Mesenchymal stem cell (in vitro differentiated cells and primary cell): ENCODE results near the gene NPIPB5. TPM values are rescaled to one million over a fixed set of nuclear protein-coding genes. Genes with fewer than 3 reads are reported as not detected.
"Not testable (repeated sequence)": the region's sequence is repeated elsewhere in the genome, so short reads cannot be mapped to it uniquely, and the experiment has no call there.

Experiments
- DNase-seq: peaks from one replicate; pipeline ENCODE4 v3.0.0-alpha.2; 2013
- H2AFZ ChIP-seq: one replicate; pipeline ENCODE4 v1.6.1; 2013; ENCODE audit warnings: low read depth, mild to moderate bottlenecking, control low read depth, inconsistent platforms, low read length, moderate library complexity
- H2AK5ac ChIP-seq: 2 replicates; pipeline ENCODE4 v1.6.1; 2013; ENCODE audit warnings: low read length, moderate library complexity, mild to moderate bottlenecking, inconsistent platforms; ENCODE audit not compliant: severe bottlenecking
- H2BK120ac ChIP-seq: one replicate; pipeline ENCODE4 v1.6.1; 2013; ENCODE audit warnings: low read depth, mild to moderate bottlenecking, inconsistent platforms, low read length, moderate library complexity
- H2BK12ac ChIP-seq, 2 experiments: one replicate each; pipeline ENCODE4 v1.6.1; 2013; ENCODE audit warnings: inconsistent platforms in 2 of 2, low read length in 2 of 2, mild to moderate bottlenecking in 2 of 2, moderate library complexity in 2 of 2, control low read depth in 1 of 2
- H2BK15ac ChIP-seq: one replicate; pipeline ENCODE4 v1.6.1; 2013; ENCODE audit warnings: mild to moderate bottlenecking, low read depth, inconsistent platforms; ENCODE audit not compliant: poor library complexity, severe bottlenecking
- H2BK5ac ChIP-seq: 2 replicates; pipeline ENCODE4 v1.6.1; 2013; ENCODE audit warnings: low read depth, mild to moderate bottlenecking, low read length, control low read depth, inconsistent platforms; ENCODE audit not compliant: poor library complexity, severe bottlenecking
- H3K14ac ChIP-seq, 2 experiments: one replicate each; pipeline ENCODE4 v1.6.1; 2013; ENCODE audit warnings: inconsistent platforms in 2 of 2, low read length in 2 of 2, control low read depth in 1 of 2, mild to moderate bottlenecking in 1 of 2, moderate library complexity in 1 of 2
- H3K18ac ChIP-seq, 2 experiments: one replicate each; pipeline ENCODE4 v1.6.1; 2013; ENCODE audit warnings: inconsistent platforms in 2 of 2, low read length in 2 of 2, control low read depth in 1 of 2, low read depth in 1 of 2, mild to moderate bottlenecking in 1 of 2
- H3K23ac ChIP-seq, 2 experiments: one replicate each; pipeline ENCODE4 v1.6.1; 2013; ENCODE audit warnings: inconsistent platforms in 2 of 2, low read length in 2 of 2, mild to moderate bottlenecking in 2 of 2, moderate library complexity in 2 of 2, control low read depth in 1 of 2
- H3K27ac ChIP-seq: 2 replicates; pipeline ENCODE4 v1.5.1; 2013; ENCODE audit warnings: mild to moderate bottlenecking, moderate library complexity, low read length, control low read depth, inconsistent platforms; ENCODE audit not compliant: poor library complexity, severe bottlenecking
- H3K27me3 ChIP-seq, 2 experiments: 2 replicates each; pipeline versions ENCODE4 v1.6.1 to v1.7.0; 2013; ENCODE audit warnings: low read length in 2 of 2, mild to moderate bottlenecking in 2 of 2, moderate library complexity in 2 of 2, control low read depth in 1 of 2, inconsistent platforms in 1 of 2; ENCODE audit not compliant: control insufficient read depth in 1 of 2, insufficient read depth in 1 of 2
- H3K36me3 ChIP-seq, 2 experiments: 2 replicates each; pipeline versions ENCODE4 v1.6.1 to v1.7.0; 2013; ENCODE audit warnings: low read length in 2 of 2, control low read depth in 1 of 2, inconsistent platforms in 1 of 2, low read depth in 1 of 2, mild to moderate bottlenecking in 1 of 2; ENCODE audit not compliant: insufficient read depth in 2 of 2, control insufficient read depth in 1 of 2
- H3K4ac ChIP-seq, 2 experiments: one replicate each; pipeline ENCODE4 v1.6.1; 2013; ENCODE audit warnings: inconsistent platforms in 2 of 2, low read length in 2 of 2, mild to moderate bottlenecking in 2 of 2, moderate library complexity in 2 of 2, control low read depth in 1 of 2, low read depth in 1 of 2
- H3K4me1 ChIP-seq: 2 replicates; pipeline ENCODE4 v1.6.1; 2013; ENCODE audit warnings: low read depth, low read length, control low read depth; ENCODE audit not compliant: control insufficient read depth, insufficient read depth
- H3K4me2 ChIP-seq: 2 replicates; pipeline ENCODE4 v1.6.1; 2013; ENCODE audit warnings: low read length, mild to moderate bottlenecking, inconsistent platforms; ENCODE audit not compliant: poor library complexity, severe bottlenecking
- H3K4me3 ChIP-seq, 2 experiments: 2 replicates each; pipeline versions ENCODE4 v1.5.1 to v1.7.0; 2013; ENCODE audit warnings: low read length in 2 of 2, mild to moderate bottlenecking in 2 of 2, control low read depth in 1 of 2, low read depth in 1 of 2; ENCODE audit not compliant: insufficient read depth in 1 of 2
- H3K79me1 ChIP-seq: replicated peaks from 2 replicates; pipeline ENCODE4 v1.6.1; 2013; ENCODE audit warnings: mild to moderate bottlenecking, control low read depth, low read length, inconsistent platforms; ENCODE audit not compliant: poor library complexity, severe bottlenecking
- H3K9ac ChIP-seq: 2 replicates; pipeline ENCODE4 v1.7.0; 2013; ENCODE audit warnings: mild to moderate bottlenecking, low read length, moderate library complexity
- H3K9me3 ChIP-seq: 2 replicates; pipeline ENCODE4 v1.7.0; 2013; ENCODE audit warnings: mild to moderate bottlenecking, low read length; ENCODE audit not compliant: control insufficient read depth
- H4K8ac ChIP-seq: one replicate; pipeline ENCODE4 v1.6.1; 2013; ENCODE audit warnings: inconsistent platforms, mild to moderate bottlenecking, low read length, moderate library complexity
- H4K91ac ChIP-seq: one replicate; pipeline ENCODE4 v1.6.1; 2013; ENCODE audit warnings: mild to moderate bottlenecking, low read length, inconsistent platforms
- WGBS: methylation state at CpG from one replicate; pipeline ENCODE4 v1.1.7; 2013; ENCODE audit warnings: mixed read lengths; 5-methylcytosine and 5-hydroxymethylcytosine counted together
- polyA plus RNA-seq, 2 experiments: library from polyadenylated mRNA; stranded (reverse); fragments of 200-250 nt; gene quantifications; one replicate each; pipeline ENCODE4 v1.2.3, GENCODE V29; 2013

The NPIPB5 gene
- polyA plus RNA-seq (2013, experiment 1 of 2): 21.9 TPM
- 21.9 TPM for polyA plus RNA-seq (2013, experiment 2 of 2)

DNA sequence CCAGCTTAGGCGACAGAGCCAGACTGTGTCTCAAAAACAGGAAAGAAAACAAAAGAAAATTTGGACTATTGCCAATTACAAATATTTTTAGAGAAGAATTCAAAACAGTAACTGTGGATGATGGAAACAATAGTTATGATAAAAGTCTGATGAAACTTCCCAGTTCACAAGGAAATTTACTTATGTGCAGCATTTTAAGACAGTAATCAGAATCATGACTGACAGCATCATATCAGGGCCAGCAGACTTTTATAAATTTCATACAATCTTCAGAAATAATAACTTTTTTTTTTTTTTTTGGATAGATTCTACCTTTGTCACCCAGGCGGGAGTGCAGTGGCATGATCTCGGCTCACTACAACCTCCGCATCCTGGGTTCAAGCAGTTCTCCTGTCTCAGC lies at the start of gene NPIPB5:
TSS of gene NPIPB5 (plus strand) at position 301 of the 400 bp plus-strand sequence. CDS start 2,911 bp downstream, outside the sequence.
- H2BK12ac ChIP-seq, H3K18ac ChIP-seq, H3K4ac ChIP-seq, H3K9me3 ChIP-seq, H3K23ac ChIP-seq, H3K14ac ChIP-seq, H3K79me1 ChIP-seq, H2AK5ac ChIP-seq, H3K4me2 ChIP-seq, H3K27ac ChIP-seq, DNase-seq, H2BK15ac ChIP-seq, H2BK120ac ChIP-seq, H2AFZ ChIP-seq, H3K27me3 ChIP-seq, H3K9ac ChIP-seq, H3K36me3 ChIP-seq, H3K4me1 ChIP-seq, H4K91ac ChIP-seq, H4K8ac ChIP-seq, H2BK5ac ChIP-seq, H3K4me3 ChIP-seq: not testable (repeated sequence)
- no CpG with 5 or more reads among the region's 4 CpGs for WGBS

DNA sequence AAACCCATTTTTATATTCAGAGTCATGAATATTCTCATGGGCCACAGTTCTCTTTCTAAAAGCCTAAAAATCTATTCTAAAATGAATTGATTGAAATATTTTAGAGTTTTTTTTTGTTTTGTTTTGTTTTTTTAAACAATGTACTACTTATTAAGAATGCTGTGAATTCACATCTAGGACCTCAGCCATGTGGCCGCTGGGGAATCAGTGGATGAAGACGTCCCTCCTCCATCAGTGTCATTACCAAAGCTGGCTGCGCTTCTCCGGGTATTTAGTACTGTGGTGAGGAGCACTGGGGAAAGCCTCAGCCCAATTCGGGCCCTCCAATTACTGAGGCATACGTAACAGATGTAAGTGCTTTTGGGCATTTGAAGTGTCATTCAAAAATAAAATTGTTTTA lies 41.8 kb upstream of the NPIPB5 start:
- H3K79me1 ChIP-seq, H3K14ac ChIP-seq, H2AFZ ChIP-seq, H3K18ac ChIP-seq, H2BK15ac ChIP-seq, H2BK12ac ChIP-seq, H2AK5ac ChIP-seq, H3K9me3 ChIP-seq, H3K27ac ChIP-seq, H3K36me3 ChIP-seq, H2BK120ac ChIP-seq, DNase-seq, H3K9ac ChIP-seq, H3K4ac ChIP-seq, H3K4me2 ChIP-seq, H4K8ac ChIP-seq, H3K23ac ChIP-seq, H2BK5ac ChIP-seq, H3K4me1 ChIP-seq, H4K91ac ChIP-seq, H3K27me3 ChIP-seq, H3K4me3 ChIP-seq: not testable (repeated sequence)
- WGBS: no CpG with 5 or more reads among the region's 6 CpGs

DNA sequence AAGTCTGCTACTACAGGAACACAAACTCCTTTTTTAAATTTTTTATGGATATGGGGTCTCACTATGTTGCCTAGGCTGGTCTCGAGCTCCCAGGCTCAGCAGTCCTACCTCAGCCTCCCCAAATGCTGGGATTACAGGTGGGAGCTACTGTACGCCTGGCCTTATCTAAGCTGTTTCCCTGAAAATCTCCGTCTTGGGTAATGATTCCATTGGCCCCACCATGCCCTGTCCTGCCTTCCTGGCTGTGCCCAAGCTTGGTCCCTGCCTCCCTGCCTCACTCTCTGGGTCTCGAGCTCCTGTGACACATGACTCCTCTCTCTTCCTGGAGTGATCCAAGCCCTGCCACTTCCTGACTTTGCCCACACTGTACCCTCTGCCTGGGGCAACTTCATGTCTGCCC lies 27.3 kb downstream of the NPIPB5 start:
- not testable (repeated sequence) for DNase-seq, H2BK5ac ChIP-seq, H2BK120ac ChIP-seq, H3K27ac ChIP-seq, H3K23ac ChIP-seq, H3K27me3 ChIP-seq, H2AK5ac ChIP-seq, H3K9ac ChIP-seq, H3K4ac ChIP-seq, H3K79me1 ChIP-seq, H3K9me3 ChIP-seq, H2AFZ ChIP-seq, H3K4me2 ChIP-seq, H3K36me3 ChIP-seq, H4K8ac ChIP-seq, H3K14ac ChIP-seq, H2BK12ac ChIP-seq, H4K91ac ChIP-seq, H2BK15ac ChIP-seq, H3K18ac ChIP-seq, H3K4me1 ChIP-seq, H3K4me3 ChIP-seq
- WGBS: 99% methylated on average over 3 of the region's 4 CpGs

DNA sequence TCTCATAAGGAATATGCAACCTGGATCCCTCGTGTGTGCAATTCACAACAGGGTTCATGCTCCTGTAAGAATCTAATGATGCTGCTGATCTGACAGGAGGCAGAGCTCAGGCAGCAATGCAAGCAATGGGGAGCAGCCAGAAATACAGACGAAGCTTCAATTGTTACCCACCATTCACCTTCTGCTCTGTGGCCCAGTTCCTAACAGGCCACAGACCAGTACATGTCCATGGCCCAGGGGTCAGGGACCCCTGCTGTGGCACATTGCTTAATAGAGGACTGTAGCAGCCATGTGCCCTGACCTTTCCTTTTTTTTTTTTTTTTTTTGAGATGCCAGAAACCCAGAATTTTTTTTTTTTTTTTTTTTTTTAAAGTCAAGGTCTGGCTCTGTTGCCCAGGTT lies 34.1 kb downstream of the NPIPB5 start:
- H2BK5ac ChIP-seq, H2AFZ ChIP-seq, H3K14ac ChIP-seq, H2BK15ac ChIP-seq, H3K36me3 ChIP-seq, H4K91ac ChIP-seq, H3K4ac ChIP-seq, H2BK120ac ChIP-seq, H2BK12ac ChIP-seq, H2AK5ac ChIP-seq, H3K79me1 ChIP-seq, DNase-seq, H3K23ac ChIP-seq, H3K4me3 ChIP-seq, H3K18ac ChIP-seq, H3K9ac ChIP-seq, H3K9me3 ChIP-seq, H4K8ac ChIP-seq, H3K27ac ChIP-seq, H3K27me3 ChIP-seq, H3K4me2 ChIP-seq, H3K4me1 ChIP-seq: not testable (repeated sequence)
- WGBS: no CpG with 5 or more reads among the region's 2 CpGs
